ENCODE data around the gene TIMM44. TPM values are rescaled to one million over a fixed set of nuclear protein-coding genes. Genes with fewer than 3 reads are reported as not detected.

Gene TIMM44
- total and polyA plus RNA-seq, 2 donors (not counting 3 experiments of a cell fraction or from before 2014, with no cell fraction given): 61.5 to 64.3 TPM

DNA sequence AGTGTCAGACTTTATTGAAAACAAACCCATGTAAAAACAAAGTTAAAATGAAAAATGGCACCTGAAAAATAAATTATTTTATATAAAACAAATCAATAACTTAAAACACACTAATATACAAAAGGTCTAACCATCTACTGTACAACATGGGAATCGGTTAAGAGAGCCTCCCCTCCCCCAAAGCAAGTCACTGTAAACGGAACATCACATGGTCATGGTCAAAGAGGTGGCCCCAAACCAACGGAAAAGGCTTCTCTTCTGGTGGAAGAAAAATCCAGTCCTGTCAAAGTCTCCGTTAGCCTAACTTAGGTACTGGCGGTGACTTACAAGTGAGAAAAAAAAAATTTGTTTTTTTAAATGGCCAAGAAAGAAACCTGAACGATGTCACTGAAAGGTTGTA, 15.7 kb upstream of the TIMM44 start:
- intact Hi-C loops (cut with micrococcal nuclease): no loop called here
- Histone ChIP-seq H3K4me2 (ENCODE audit: insufficient read depth, low read length) (no peak overlapping the region), H3K9me1 (replicated peaks; ENCODE audit: control insufficient read depth, extremely low read depth, insufficient read depth, low read length) (no peaks in the 10 kb centered on the region), H3K9me3 (replicated peaks; ENCODE audit: control insufficient read depth, insufficient read depth, low read length) (no peaks in the 10 kb centered on the region), H3K36me3 (ENCODE audit: control insufficient read depth in 2 of 2, extremely low read depth in 1 of 2, insufficient read depth in 2 of 2, low read length in 2 of 2) (peaks cover 10 to 15% of the 10 kb centered on the region in 2 experiments), H3K4me3 (replicated peaks in 1 of 3; ENCODE audit: insufficient read depth in 1 of 3, low read depth in 1 of 3, low read length in 3 of 3) (no peak overlapping the region), H3K4me1 (ENCODE audit: control insufficient read depth, extremely low read depth, insufficient read depth, low read length) (no peaks in the 10 kb centered on the region), H3K27ac (ENCODE audit: insufficient read depth, low read depth, low read length) (no peak overlapping the region), H2AFZ (ENCODE audit: low read depth, low read length) (no peak overlapping the region), H3K27me3 (ENCODE audit: control insufficient read depth in 2 of 2, insufficient read depth in 2 of 2, low read length in 2 of 2) (no peaks in the 10 kb centered on the region), H4K20me1 (replicated peaks; ENCODE audit: control insufficient read depth, extremely low read depth, insufficient read depth, low read length) (no peaks in the 10 kb centered on the region), H3K9ac (replicated peaks; ENCODE audit: extremely low read depth, insufficient read depth, low read length) (no peak overlapping the region), H3K79me2 (ENCODE audit: control insufficient read depth, insufficient read depth, low read length) (no peaks in the 10 kb centered on the region)
- BruUV-seq (replicated peaks): no TSS peak
- POLR2A ChIA-PET: no interaction called here
- DNase-seq (ENCODE audit: low read depth, low spot score) (no peak), FAIRE-seq (no peak)
- dilution Hi-C loops (cut with MboI; ENCODE audit: extremely low pct_ligation_motif_present, low sequenced_read_pairs): no loop called here
- CTCF ChIA-PET: interaction anchor here (1.0 to 2.2 kb wide), 2 partner anchors 11 to 15 kb away, joined by 5 to 13 read pairs; no protein-coding TSS in a partner anchor
- TF ChIP-seq MYC (IDR thresholded peaks at IDR 0.05; ENCODE audit: low read depth, low read length): no peak
- TF ChIP-seq JUN (IDR thresholded peaks at IDR 0.05; ENCODE audit: borderline replicate concordance, insufficient read depth, insufficient read length, low read depth): no peak
- no peak for TF ChIP-seq POLR2A (IDR thresholded peaks at IDR 0.05; ENCODE audit: low read depth, low read length)
- no peak for TF ChIP-seq EZH2 (IDR thresholded peaks at IDR 0.05; ENCODE audit: borderline replicate concordance, low read depth, low read length, severe bottlenecking)
- TF ChIP-seq, protein P1, sequence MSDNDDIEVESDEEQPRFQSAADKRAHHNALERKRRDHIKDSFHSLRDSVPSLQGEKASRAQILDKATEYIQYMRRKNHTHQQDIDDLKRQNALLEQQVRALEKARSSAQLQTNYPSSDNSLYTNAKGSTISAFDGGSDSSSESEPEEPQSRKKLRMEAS (IDR thresholded peaks at IDR 0.05; ENCODE audit: insufficient read depth, insufficient read length): no peak
- TF ChIP-seq GATA2 (IDR thresholded peaks at IDR 0.05; ENCODE audit: insufficient read depth, insufficient read length, low read depth, low read length): no peak
- TF ChIP-seq CTCF (IDR thresholded peaks at IDR 0.05; ENCODE audit: extremely low read depth in 1 of 2, insufficient read depth in 1 of 2, low read depth in 1 of 2, low read length in 2 of 2): no peak
- TF ChIP-seq POLR2AphosphoS5 (IDR thresholded peaks at IDR 0.05; ENCODE audit: insufficient read depth, low read depth, low read length): no peak
- TF ChIP-seq FOS (IDR thresholded peaks at IDR 0.05; ENCODE audit: borderline replicate concordance, insufficient read depth, low read length): no peak
